Endothelial cell of umbilical vein (primary cell): ENCODE results near the gene GPR180. TPM values are rescaled to one million over a fixed set of nuclear protein-coding genes. Genes with fewer than 3 reads are reported as not detected.

Experiments
- BruUV-seq: library from RNA; stranded (reverse); fragments of 400-500 nt; replicated peaks from 2 replicates; lab custom pipeline; 2021; lab: Mats Ljungman, UMichigan
- CTCF ChIA-PET: fragments of 300-600, 350-600 bp; sonication (Branson Sonifier 250); formaldehyde crosslinking; loops from one replicate; lab custom pipeline; 2021; ENCODE audit warnings: antibody characterized with exemption, inconsistent platforms; lab: Charles Lee
- POLR2A ChIA-PET: fragments of 300-600, 350-600 bp; sonication (Branson Sonifier 250); formaldehyde crosslinking; loops from one replicate; lab custom pipeline; 2021; ENCODE audit warnings: antibody characterized with exemption, inconsistent platforms; lab: Charles Lee
- DNase-seq: peaks from one replicate; pipeline ENCODE4 v3.0.0-alpha.2; 2011; ENCODE audit warnings: low read depth, low spot score
- FAIRE-seq: peaks from 2 replicates; lab custom pipeline; 2011; peaks lifted over from hg19 to GRCh38; lab: Jason Lieb, UNC
- H2AFZ ChIP-seq: 2 replicates; pipeline ENCODE4 v1.6.0; 2012; ENCODE audit warnings: low read depth, low read length, control low read depth, inconsistent platforms
- H3K27ac ChIP-seq: 2 replicates; pipeline ENCODE4 v1.5.1; 2011; ENCODE audit warnings: low read depth, mild to moderate bottlenecking, control low read depth, low read length, moderate library complexity; ENCODE audit not compliant: insufficient read depth
- H3K27me3 ChIP-seq, 2 experiments: 2 replicates each; pipeline versions ENCODE4 v1.6.0 to v1.6.1; 2011; ENCODE audit warnings: low read length in 2 of 2, mixed read lengths in 1 of 2; ENCODE audit not compliant: control insufficient read depth in 2 of 2, insufficient read depth in 2 of 2
- H3K36me3 ChIP-seq, 2 experiments: 2 replicates in 1 of 2; 3 replicates in 1 of 2; pipeline ENCODE4 v1.5.1; 2011; ENCODE audit warnings: low read length in 2 of 2, mild to moderate bottlenecking in 1 of 2, moderate library complexity in 1 of 2; ENCODE audit not compliant: control insufficient read depth in 2 of 2, insufficient read depth in 2 of 2; ENCODE audit errors: extremely low read depth in 1 of 2
- H3K4me1 ChIP-seq: 3 replicates; pipeline ENCODE4 v1.5.1; 2011; ENCODE audit warnings: mild to moderate bottlenecking, low read length; ENCODE audit not compliant: control insufficient read depth, insufficient read depth; ENCODE audit errors: extremely low read depth
- H3K4me2 ChIP-seq: 2 replicates; pipeline ENCODE4 v1.6.1; 2011; ENCODE audit warnings: low read length, control low read depth, mixed read lengths; ENCODE audit not compliant: insufficient read depth
- H3K4me3 ChIP-seq, 3 experiments: fragments of 200-600 bp in 1 of 3; sonication (generic), shearing (Covaris generic) in 1 of 3; replicated peaks in 1 of 3; 2 replicates each; pipeline ENCODE4 v1.5.1; 2011 to 2016; ENCODE audit warnings: control low read depth in 3 of 3, low read length in 3 of 3, mild to moderate bottlenecking in 2 of 3, inconsistent platforms in 1 of 3, low read depth in 1 of 3, moderate library complexity in 1 of 3; ENCODE audit not compliant: insufficient read depth in 1 of 3
- H3K79me2 ChIP-seq: 2 replicates; pipeline ENCODE4 v1.6.0; 2012; ENCODE audit warnings: low read length, inconsistent platforms; ENCODE audit not compliant: control insufficient read depth, insufficient read depth
- H3K9ac ChIP-seq: replicated peaks from 2 replicates; pipeline ENCODE3; 2011; ENCODE audit warnings: low read length, control low read depth; ENCODE audit not compliant: insufficient read depth; ENCODE audit errors: extremely low read depth
- H3K9me1 ChIP-seq: replicated peaks from 3 replicates; pipeline ENCODE4 v1.6.0; 2011; ENCODE audit warnings: mild to moderate bottlenecking, low read length; ENCODE audit not compliant: control insufficient read depth, insufficient read depth; ENCODE audit errors: extremely low read depth
- H3K9me3 ChIP-seq: replicated peaks from 2 replicates; pipeline ENCODE4 v1.5.1; 2012; ENCODE audit warnings: low read length, inconsistent platforms; ENCODE audit not compliant: control insufficient read depth, insufficient read depth
- H4K20me1 ChIP-seq: replicated peaks from 2 replicates; pipeline ENCODE3; 2011; ENCODE audit warnings: mild to moderate bottlenecking, low read length; ENCODE audit not compliant: control insufficient read depth, insufficient read depth; ENCODE audit errors: extremely low read depth
- CTCF ChIP-seq, 2 donors: IDR thresholded peaks; 1 replicate in 1 of 2; 2 replicates in 1 of 2; pipeline ENCODE4 v1.5.1; 2011; ENCODE audit warnings: low read length in 2 of 2, mild to moderate bottlenecking in 2 of 2, moderate library complexity in 2 of 2, control low read depth in 1 of 2, inconsistent platforms in 1 of 2, low read depth in 1 of 2; ENCODE audit not compliant: insufficient read depth in 1 of 2; ENCODE audit errors: extremely low read depth in 1 of 2
- GATA2 ChIP-seq: IDR thresholded peaks from 2 replicates; pipeline ENCODE4 v1.7.0; 2011; ENCODE audit warnings: low read depth, mild to moderate bottlenecking, moderate library complexity, mixed read lengths, low read length; ENCODE audit not compliant: insufficient read length, insufficient read depth
- JUN ChIP-seq: IDR thresholded peaks from 2 replicates; pipeline ENCODE4 v1.6.1; 2011; ENCODE audit warnings: borderline replicate concordance, low read depth; ENCODE audit not compliant: insufficient read length, insufficient read depth
- MAX ChIP-seq: IDR thresholded peaks from 2 replicates; pipeline ENCODE4 v1.6.1; 2011; ENCODE audit not compliant: insufficient read depth, insufficient read length
- MYC ChIP-seq: IDR thresholded peaks from one replicate; pipeline ENCODE4 v1.6.1; 2011; ENCODE audit warnings: mild to moderate bottlenecking, low read depth, low read length
- dilution Hi-C: fragments of 300-500 bp; cut with MboI; formaldehyde crosslinking; loops from one replicate; pipeline ENCODE4 v1.15.0; 2019; ENCODE audit warnings: low sequenced_read_pairs; ENCODE audit not compliant: extremely low pct_ligation_motif_present
- intact Hi-C: fragments of 100-400 bp; cut with micrococcal nuclease; formaldehyde crosslinking; loops from one replicate; pipeline ENCODE4 v1.10.0; 2022
- polyA plus RNA-seq, 4 experiments: library from polyadenylated mRNA; depleted of rRNA in 3 of 4; stranded (reverse) in 3 of 4; unstranded in 1 of 4; fragments of >200 nt; gene quantifications; 2 replicates each; pipeline versions ENCODE4 v1.2.1 to v1.2.3, GENCODE V29; 2011 to 2012; ENCODE audit warnings: missing spikeins in 1 of 4
- total RNA-seq: library from RNA; stranded (reverse); gene quantifications from 2 replicates; pipeline ENCODE4 v1.2.3, GENCODE V29; 2021

Gene GPR180
- total and polyA plus RNA-seq, 2 donors (not counting 3 experiments of a cell fraction or from before 2014, with no cell fraction given): 3.1 to 8.3 TPM

- H2AFZ ChIP-seq: no peak overlapping the region
- no peak for FAIRE-seq
- H3K9me1 ChIP-seq: no peaks in the 10 kb centered on the region
- intact Hi-C loops: no loop called here
- H3K9ac ChIP-seq: no peak overlapping the region
- BruUV-seq: no TSS peak
- H3K4me3 ChIP-seq: no peak overlapping the region
- H3K79me2 ChIP-seq: peaks cover 2% of the 10 kb centered on the region
- H4K20me1 ChIP-seq: no peaks in the 10 kb centered on the region
- DNase-seq: no peak
- H3K4me1 ChIP-seq: peaks cover 6% of the 10 kb centered on the region
- no peak overlapping the region for H3K4me2 ChIP-seq
- ChIA-PET CTCF (interaction anchor here (1.0 kb wide), 1 partner anchor 178 kb away, joined by 5 read pairs; no protein-coding TSS in a partner anchor), POLR2A (no interaction called here)
- H3K27me3 ChIP-seq: no peaks in the 10 kb centered on the region
- H3K9me3 ChIP-seq: no peaks in the 10 kb centered on the region
- H3K36me3 ChIP-seq: peaks cover 4 to 6% of the 10 kb centered on the region in 2 experiments
- TF ChIP-seq MAX (no peak), MYC (no peak), JUN (no peak), CTCF (IDR thresholded peaks at IDR 0.05; ENCODE audit: extremely low read depth in 1 of 2, insufficient read depth in 1 of 2, low read depth in 1 of 2, low read length in 2 of 2) (no peak), GATA2 (no peak)
- no peak overlapping the region for H3K27ac ChIP-seq
- dilution Hi-C loops: no loop called here
Measured at GRCh38 chr13:94613051-94613450, 11.4 kb downstream of the GPR180 start.
